Activated B cell treated with CpG ODN at 0.5 μM for 24 hours (primary cell): Measurements from ENCODE around the gene ADAMTS10. TPM values are rescaled to one million over a fixed set of nuclear protein-coding genes. Genes with fewer than 3 reads are reported as not detected.

Source experiments
- ATAC-seq: fragments of 200-7000 bp; cut with Tn5 transposase; one replicate; pipeline ENCODE4 v1.10.0; 2021; ENCODE audit warnings: low read depth, mild to moderate bottlenecking, moderate library complexity
- CTCF ChIA-PET: fragments of 350-600 bp; sonication (Branson Sonifier 250); formaldehyde crosslinking; loops from one replicate; lab custom pipeline; 2021; ENCODE audit warnings: antibody characterized with exemption; lab: Charles Lee
- POLR2A ChIA-PET: fragments of 350-600 bp; sonication (Branson Sonifier 250); formaldehyde crosslinking; loops from one replicate; lab custom pipeline; 2021; ENCODE audit warnings: antibody characterized with exemption; lab: Charles Lee
- DNase-seq: peaks from one replicate; pipeline ENCODE4 v3.0.0; 2022
- H3K27ac Mint-ChIP-seq: one replicate; pipeline ENCODE4 v1.8.0; 2020; ENCODE audit warnings: mixed read lengths
- H3K27me3 Mint-ChIP-seq: one replicate; pipeline ENCODE4 v1.8.0; 2021; ENCODE audit warnings: mixed read lengths
- H3K36me3 Mint-ChIP-seq: one replicate; pipeline ENCODE4 v1.8.0; 2021; ENCODE audit warnings: low read depth, mixed read lengths
- H3K4me1 Mint-ChIP-seq: one replicate; pipeline ENCODE4 v1.8.0; 2021; ENCODE audit warnings: mixed read lengths
- H3K4me3 Mint-ChIP-seq: one replicate; pipeline ENCODE4 v1.8.0; 2020; ENCODE audit warnings: mild to moderate bottlenecking, mixed read lengths
- H3K9me3 Mint-ChIP-seq: one replicate; pipeline ENCODE4 v1.8.0; 2020; ENCODE audit warnings: mixed read lengths
- CTCF ChIP-seq: fragments of 200-600 bp; IDR thresholded peaks from one replicate; pipeline ENCODE4 v1.8.0; 2022; ENCODE audit warnings: antibody characterized with exemption, mild to moderate bottlenecking
- intact Hi-C: fragments of 100-400 bp; cut with micrococcal nuclease; formaldehyde crosslinking; loops from one replicate; pipeline ENCODE4 v1.15.1; 2024
- total RNA-seq: library from RNA; stranded (reverse); gene quantifications from 2 replicates; pipeline ENCODE4 v1.2.3, GENCODE V29; 2022

Gene ADAMTS10
- total RNA-seq, 1 donor from 2014 or later = 0.33 TPM

DNA sequence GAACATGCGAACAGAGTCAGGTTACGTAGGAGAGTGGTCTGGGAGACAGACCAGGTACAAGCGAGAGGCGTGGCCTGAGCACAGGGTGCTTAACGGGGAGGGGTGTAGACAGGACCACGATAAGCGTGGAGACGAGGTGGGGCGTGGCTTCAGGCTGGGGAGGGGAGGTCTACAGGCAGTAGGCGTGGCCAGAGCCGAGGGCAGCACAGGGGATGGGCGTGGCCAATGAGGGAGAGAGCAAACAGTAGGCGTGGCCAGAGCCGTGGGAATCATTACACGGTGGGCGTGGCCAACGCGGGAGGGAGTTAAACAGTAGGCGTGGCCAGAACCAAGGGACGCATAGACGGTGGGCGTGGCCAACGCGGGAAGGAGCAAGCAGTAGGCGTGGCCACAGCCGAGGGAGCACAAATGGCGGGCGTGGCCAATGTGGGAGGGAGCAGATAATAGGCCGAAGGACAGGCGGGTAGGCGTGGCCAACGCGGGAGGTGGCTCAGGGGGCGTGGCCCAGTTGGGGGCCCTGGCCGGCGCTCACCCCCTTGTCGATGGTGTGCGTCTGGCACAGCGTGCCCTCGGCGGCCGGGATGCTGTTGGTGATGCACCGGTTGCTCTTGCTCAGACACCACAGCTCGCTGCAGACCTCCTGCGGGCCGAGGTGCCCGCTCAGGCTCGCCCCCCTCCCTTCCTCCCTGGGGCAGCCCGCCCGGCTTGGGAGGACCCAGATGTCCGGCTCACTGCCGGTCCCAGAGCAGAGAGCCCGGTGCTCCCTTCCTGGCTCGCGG, 18.1 kb downstream of the ADAMTS10 start:
- DNase-seq (peak; percentile 51), ATAC-seq (peak; percentile 86)
- H3K4me1 Mint-ChIP-seq = peaks cover 15% of the 10 kb centered on the region
- POLR2A ChIA-PET = no interaction called here
- no peaks in the 10 kb centered on the region for H3K36me3 Mint-ChIP-seq
- intact Hi-C loops = no loop called here
- H3K9me3 Mint-ChIP-seq = peaks cover 7% of the 10 kb centered on the region
- H3K27me3 Mint-ChIP-seq = peaks cover 43% of the 10 kb centered on the region
- CTCF ChIA-PET = interaction anchor here (1.1 to 4.2 kb wide), 3 partner anchors 12 to 13 kb away, joined by 3 to 28 read pairs (median 8); partner anchors contain the start of gene MYO1F
- peak overlapping the region; percentile 66 for H3K4me3 Mint-ChIP-seq
- no peak for TF ChIP-seq CTCF
- H3K27ac Mint-ChIP-seq = no peak overlapping the region

- Mint-ChIP-seq H3K27ac (no peak overlapping the region), H3K4me3 (no peak overlapping the region), H3K36me3 (no peaks in the 10 kb centered on the region), H3K27me3 (peaks cover 24% of the 10 kb centered on the region), H3K9me3 (peaks cover 6% of the 10 kb centered on the region), H3K4me1 (peaks cover 15% of the 10 kb centered on the region)
- intact Hi-C loops = no loop called here
- POLR2A ChIA-PET = interaction anchor here (1.0 kb wide), 1 partner anchor 12 kb away, joined by 3 read pairs; the partner anchor contains the start of gene MYO1F
- CTCF ChIA-PET = no interaction called here
- DNase-seq (no peak), ATAC-seq (no peak)
- TF ChIP-seq CTCF = no peak
Measured at GRCh38 chr19:8589177-8589714, 21.3 kb downstream of the ADAMTS10 start.

DNA sequence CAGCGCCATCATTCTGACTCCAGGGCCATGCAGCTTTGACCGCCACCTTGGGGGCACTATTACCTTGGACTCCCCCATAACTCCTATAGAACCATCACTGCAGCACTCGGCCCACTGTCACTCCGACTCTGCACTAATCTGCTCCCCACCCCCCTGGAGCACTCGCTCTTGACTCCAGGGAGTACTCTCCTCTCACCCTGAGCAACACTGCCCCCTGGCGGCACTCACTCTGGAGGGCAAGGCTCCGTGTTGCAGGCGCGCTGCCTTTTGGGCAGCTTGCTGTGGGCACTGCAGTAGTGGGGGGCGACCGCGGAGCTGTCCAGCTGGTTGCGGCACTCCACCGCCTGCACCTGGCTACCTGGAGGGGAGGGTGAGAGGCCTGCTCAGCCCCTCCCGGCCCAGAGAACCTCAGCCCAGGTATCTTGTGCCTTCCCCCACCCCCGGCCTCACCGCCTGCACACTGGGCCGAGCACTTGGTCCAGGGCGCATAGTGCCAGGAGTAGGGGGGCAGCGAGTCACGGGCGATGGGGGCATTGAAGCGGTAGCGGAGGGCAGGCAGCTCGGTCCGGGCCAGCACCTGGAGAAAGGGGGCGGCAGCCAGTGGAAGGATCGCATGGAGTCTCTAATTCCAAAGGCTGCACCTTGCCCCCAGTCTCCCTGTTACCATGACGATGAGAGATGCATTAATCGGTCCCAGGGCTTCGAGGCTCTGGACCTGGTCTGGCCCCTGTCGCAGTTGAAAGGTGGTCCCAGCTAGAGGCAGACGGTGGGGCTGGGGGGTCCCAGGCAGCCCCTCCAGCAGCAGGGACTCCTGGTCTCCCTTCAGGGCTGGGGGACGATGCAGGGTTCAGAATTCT, 24.4 kb downstream of the ADAMTS10 start:
- ATAC-seq (no peak), DNase-seq (no peak)
- Mint-ChIP-seq H3K27ac (no peak overlapping the region), H3K4me3 (peak overlapping the region; percentile 6), H3K4me1 (no peaks in the 10 kb centered on the region), H3K36me3 (no peaks in the 10 kb centered on the region), H3K9me3 (no peaks in the 10 kb centered on the region), H3K27me3 (peaks cover 2% of the 10 kb centered on the region)
- CTCF ChIA-PET = interaction anchor here (0.9 kb wide), 1 partner anchor 233 kb away, joined by 3 read pairs; no protein-coding TSS in a partner anchor
- intact Hi-C loops = no loop called here
- POLR2A ChIA-PET = interaction anchor here (0.6 kb wide), 1 partner anchor 175 kb away, joined by 7 read pairs; no protein-coding TSS in a partner anchor
- TF ChIP-seq CTCF = no peak

- ChIA-PET POLR2A (no interaction called here), CTCF (interaction anchor here (0.9 kb wide), 1 partner anchor 232 kb away, joined by 3 read pairs; no protein-coding TSS in a partner anchor)
- no peak overlapping the region for H3K4me3 Mint-ChIP-seq
- no peak overlapping the region for H3K27ac Mint-ChIP-seq
- no peaks in the 10 kb centered on the region for H3K4me1 Mint-ChIP-seq
- peaks cover 2% of the 10 kb centered on the region for H3K27me3 Mint-ChIP-seq
- no peaks in the 10 kb centered on the region for H3K9me3 Mint-ChIP-seq
- intact Hi-C loops = no loop called here
- no peaks in the 10 kb centered on the region for H3K36me3 Mint-ChIP-seq
- no peak for TF ChIP-seq CTCF
- no peak for DNase-seq
- no peak for ATAC-seq
Measured at GRCh38 chr19:8584965-8585893, 25.3 kb downstream of the ADAMTS10 start.
